ENCODE results near the gene KCNN3.

KCNN3 gene

GRCh38 chr1:154879038-154879421 is 8.9 kb upstream of the KCNN3 start:
- no peak for DNase-seq

GRCh38 chr1:154878371-154879037 is 8.4 kb upstream of the KCNN3 start:
- peak; percentile 50 to 96 for DNase-seq

DNA sequence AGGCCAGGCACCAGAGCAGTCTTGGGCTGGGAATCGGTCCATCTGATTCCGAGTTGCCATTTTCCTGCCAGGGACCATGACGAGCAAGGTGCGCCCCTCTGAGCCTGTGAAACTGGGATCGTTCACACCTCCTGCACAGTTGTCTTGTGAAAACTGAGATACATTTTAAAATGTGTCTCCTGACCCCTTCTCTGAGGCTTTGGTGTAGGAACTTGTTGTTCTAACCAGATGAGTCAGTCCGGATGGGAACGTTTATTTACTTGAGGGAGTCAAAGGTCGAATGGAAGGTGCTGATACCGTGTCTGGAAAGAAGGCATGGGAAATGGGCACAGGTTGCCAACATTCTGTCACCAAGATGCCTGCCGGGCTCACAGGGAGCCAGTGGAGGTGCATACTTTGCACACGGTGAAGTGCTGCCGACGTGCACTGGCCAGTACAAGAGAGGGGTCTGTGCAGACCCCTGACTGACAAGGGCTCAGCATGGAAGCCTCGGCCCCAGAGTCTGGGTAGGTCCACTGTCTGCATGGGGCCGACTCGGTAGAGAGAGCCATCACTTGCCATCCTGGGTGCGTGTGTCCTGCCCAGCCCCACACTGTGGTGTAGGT is 7.4 kb upstream of the KCNN3 start:
- no peak for DNase-seq

DNA sequence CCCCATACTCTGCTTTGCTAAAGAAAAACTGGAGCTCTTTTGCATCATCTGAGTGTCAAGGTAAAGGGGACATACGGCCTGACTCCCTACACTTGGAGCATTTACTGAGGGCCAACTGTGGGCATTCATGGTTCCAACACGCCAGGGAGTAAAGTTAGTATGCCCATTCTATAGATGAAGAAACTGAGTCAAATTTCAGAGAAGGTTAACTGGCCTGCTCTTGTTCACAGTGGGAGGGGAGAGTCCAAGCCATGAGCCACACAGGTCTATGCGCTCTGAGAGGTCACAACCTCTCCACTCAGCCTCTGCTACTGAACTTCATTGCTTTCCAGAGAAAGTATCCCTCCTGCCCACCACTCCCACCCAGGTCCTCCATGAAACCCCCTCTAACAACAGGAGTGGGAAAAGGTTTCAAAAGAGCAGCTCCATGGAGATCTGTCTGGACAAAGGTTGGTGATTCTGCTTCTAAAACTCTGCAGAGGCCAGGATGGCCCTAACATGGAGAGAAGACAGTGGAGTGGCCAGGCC is 6.8 kb upstream of the KCNN3 start:
- no peak for DNase-seq

GRCh38 chr1:154874465-154874864 is 4.4 kb upstream of the KCNN3 start:
- no peak for DNase-seq

DNA sequence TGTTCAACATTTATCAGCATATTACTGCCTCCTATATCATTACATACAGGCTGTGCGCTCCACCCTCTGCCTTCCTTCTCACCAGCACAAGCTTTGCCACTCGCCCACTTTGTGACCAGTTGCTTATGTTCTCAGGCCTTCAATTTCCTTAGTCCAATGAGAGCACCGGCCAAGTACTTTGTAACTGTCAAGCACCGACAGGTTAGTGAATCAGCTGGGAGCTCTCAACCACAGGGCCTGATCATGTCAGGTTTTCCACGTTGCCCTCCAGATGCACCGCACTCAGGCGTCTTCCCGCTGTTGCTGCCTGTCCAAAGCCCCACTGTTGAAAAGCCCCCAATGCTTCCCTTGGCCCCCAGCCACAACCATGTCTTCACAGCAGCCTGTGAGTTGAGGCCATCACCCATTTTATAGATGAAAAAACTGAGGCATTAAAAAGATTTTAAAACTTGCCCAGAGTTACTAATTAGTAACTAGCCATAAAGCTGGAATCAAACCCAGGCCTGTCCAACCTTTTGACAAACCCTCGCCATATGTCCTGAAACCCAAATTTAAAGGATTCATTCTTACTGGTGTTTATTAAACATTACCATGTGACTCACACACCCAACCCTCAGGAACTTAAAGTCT is 3.4 kb upstream of the KCNN3 start:
- no peak for DNase-seq

GRCh38 chr1:154871374-154871773 is 1.3 kb upstream of the KCNN3 start:
- DNase-seq = no peak

GRCh38 chr1:154870734-154871133 is 653 bp upstream of the KCNN3 start:
- DNase-seq = no peak

DNA sequence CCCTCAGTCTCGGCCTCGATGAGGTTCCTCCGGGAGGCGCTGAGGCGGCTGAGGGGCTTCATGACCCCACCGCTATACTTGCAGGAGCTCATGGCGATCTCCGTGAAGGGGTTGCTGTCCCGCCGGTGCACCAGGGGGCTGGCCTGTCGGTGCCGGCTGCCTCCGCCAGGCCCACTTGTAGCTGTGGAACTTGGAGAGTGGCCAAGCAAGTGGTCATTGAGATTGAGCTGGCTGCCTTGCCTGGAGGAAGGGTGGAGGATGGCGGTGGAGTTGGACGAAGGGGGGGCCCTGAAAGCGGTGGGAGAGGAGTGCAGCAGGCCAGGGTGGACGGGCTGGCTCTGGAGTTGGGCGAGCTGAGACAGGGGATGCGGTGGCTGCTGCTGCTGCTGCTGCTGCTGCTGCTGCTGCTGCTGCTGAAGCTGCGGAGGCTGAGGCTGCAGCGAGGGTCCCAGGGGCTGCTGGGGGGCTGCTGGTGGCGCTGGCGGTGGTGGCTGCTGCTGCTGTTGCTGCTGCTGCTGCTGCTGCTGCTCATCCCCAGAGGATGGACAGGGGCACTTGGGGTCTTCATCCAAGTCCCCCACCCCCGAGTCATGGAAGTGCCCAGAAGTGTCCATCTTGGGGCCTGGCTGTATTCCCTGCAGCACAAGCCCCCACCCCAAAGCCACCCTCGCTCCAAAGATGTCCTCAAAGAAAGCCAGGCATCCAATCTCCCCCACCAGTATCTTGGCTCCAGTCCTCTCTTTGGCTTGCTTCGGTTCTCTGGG is 548 bp downstream of the KCNN3 start:
- DNase-seq = peak in 1 of 2 experiments; percentile 53

DNA sequence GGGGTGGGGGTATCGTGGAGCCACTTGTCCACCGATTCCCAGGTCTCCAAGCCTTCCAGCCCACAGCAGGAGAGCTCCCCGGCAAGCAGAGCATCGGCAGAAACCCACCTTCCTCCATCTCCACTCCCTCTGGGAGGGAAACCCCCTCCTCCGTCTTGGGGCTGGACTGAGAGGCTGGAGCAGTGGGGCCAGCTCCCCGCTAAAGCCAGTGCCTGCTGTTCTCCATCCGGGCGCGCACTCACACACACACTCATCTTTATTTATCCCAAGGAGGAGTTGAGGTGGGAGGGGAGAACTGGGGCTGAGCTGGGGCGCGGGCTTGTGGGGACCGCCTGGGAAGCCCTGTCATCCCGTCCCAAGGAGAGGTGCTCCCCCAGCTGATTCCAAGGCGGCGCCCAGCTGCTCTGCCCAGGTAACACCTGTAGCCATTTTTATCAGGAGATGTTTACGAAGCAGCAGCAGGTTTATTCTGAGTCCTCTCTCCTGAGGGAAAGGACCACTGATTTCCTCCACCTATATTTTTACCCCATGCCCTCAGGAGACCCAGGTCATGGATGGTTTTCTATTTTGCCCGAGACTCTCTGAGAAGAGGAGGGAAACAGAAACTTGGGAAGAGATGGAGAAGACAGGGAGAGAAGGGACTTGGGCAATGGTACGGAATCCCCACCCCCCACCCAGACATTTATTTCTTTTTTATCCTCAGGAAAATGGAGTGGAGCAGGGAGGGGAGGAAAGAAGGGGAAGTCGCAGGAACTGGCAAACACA is 2.1 kb downstream of the KCNN3 start:
- DNase-seq = peak in 1 of 2 experiments; percentile 72

DNA sequence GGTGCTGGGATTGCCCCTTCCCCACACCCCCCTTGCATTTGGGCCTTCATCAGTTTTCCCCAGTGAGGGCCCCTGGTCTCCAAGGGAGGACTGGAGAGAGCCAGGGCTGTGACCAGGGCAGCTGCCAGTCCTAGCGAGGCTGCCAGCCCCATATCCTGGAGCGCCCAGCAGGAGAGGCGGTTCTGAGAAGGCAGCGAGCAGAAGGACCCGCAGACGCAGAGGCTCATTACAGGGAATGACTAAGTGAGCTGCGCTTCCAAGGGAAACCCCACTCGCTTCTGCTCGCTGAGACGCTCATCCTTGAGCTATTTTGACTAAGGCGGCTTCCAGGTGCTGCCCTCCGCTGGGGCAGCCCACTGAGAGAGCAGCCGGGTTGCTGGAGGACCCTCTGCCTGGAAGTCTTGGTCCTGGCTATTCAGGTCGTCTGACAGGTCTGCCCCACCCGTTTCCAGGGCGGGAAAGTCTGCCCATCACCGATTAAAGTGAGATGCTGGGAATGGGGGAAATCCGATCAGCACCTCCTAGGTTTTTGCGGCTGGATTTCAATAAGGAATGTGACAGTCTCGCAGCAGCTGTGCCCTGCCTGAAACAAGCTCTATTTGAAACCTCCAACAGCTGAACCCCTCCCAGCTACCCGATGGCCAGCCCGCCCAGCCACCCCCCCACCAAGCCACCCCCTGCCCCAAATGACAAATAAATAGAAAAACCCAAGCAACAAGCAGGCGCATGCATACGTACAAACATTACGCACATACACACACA is 2.8 kb downstream of the KCNN3 start:
- DNase-seq = peak; percentile 71 to 87

DNA sequence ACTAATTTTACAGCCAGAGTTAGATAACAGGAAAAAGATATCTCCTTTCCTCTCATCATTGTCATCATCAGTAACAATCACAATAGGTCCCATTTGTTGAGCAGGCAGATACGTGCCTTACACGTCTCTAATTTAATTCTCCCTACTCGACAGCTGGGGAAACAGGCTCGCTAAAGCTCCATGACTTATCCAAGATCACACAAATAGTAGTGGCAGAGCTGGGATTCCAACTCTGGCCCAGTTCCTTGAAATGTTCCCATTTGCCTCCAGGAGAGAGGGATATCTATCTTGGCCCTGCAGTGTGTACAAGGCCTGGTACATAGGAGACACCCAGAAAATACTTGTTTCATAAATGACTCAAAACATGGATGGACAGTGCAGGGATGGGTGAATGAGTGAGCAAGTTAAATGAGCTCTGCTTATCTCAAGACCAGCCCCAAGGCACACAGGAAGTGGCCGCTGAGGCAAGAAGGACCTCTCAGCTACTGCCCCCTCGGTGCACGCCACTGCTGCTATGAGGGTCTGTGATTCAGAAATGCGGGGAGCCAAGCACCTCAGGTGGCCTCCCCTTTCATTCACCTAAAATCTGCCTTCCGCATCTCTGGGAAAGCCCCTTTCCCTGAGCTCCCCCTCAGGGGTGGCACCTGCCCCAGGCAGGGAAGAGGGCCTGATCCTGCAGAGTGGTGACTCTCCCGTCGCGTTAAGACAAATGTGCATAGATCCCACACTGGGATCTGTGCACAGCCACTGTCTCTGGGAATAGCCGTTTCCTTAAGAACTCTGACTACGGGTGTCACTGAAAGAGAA is 3.6 kb downstream of the KCNN3 start:
- no peak for DNase-seq

- DNase-seq = peak; percentile 66 to 92
These were observed 4.4 kb downstream of the KCNN3 start for GRCh38 chr1:154865442-154866256.

GRCh38 chr1:154864189-154864975 is 5.7 kb downstream of the KCNN3 start:
- DNase-seq = no peak

DNA sequence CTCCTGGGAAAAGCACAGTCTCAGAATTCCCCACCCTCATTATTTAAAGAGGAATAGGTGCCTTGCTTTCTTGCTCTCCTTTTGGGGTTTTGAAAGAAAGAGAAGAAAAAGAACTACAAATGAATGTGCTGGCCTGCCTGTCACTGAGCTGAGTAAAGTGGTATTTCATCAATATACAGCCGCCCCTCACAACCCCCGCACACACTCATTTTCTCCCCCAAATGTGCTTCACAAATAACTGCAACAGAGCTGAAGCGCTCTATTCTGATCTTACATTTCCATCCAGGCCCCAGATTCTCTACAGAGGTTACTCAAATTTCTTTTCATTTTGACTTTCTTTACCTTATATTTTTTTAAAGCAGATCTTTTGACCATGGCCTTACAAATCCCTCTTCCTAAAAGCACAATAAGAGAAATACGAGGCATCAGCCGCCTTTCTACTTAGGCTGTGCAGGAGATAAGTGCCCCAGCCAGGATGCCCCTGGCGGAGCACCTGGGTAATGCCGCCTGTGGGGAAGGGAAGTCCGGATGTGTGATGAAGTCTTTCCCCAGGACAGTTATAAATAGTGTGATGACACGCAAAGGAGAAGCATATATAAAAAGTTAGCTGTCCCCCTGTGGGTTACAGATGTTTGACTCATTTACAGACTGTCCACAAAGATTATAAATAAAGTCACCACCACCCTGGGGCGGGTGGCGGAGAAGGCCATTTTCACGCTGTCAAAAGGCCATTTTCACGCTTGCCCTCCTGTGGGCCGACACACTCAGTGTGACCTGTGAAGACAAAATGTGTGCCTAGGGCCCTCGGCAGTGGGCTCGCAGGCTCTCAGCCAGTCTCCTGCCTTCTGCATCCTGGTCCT is 6.5 kb downstream of the KCNN3 start:
- peak; percentile 86 to 95 for DNase-seq

- no peak for DNase-seq
These were observed 7.2 kb downstream of the KCNN3 start for GRCh38 chr1:154862907-154863306.

- peak in 1 of 2 experiments; percentile 59 for DNase-seq
These were observed 8.4 kb downstream of the KCNN3 start for GRCh38 chr1:154861607-154862094.

Data from NCI-H526 (cell line).